Stimulated activated CD8-positive, alpha-beta memory T cell treated with anti-CD3 and anti-CD28 coated beads, Interleukin-4, amount 100 ng/mL, for 48 hours (primary cell): ENCODE measurements around the gene PROC.

Experiments used
- DNase-seq: peaks from one replicate; pipeline ENCODE4 v3.0.0-alpha.2; 2020

The PROC gene

GRCh38 chr2:127463155-127463991 lies 45.1 kb downstream of the PROC start:
- DNase-seq, result no peak

- no peak for DNase-seq
Observed at GRCh38 chr2:127464470-127465257, 46.4 kb downstream of the PROC start.

DNA sequence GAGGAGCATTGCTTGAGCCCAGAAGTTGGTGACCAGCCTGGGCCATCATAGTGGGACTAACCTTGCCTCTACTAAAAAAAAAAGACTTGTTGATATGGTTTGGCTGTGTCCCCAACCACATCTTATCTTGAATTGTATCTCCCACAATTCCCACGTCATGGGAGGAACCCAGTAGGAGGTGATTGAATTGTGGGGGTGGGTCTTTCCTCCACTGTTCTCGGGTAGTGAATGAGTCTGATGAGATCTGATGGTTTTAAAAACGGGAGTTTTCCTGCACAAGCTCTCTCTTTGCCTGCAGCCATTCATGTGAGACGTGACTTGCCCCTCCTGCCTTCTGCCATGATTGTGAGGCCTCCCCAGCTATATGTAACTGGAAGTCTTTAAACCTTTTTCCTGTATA lies 47.0 kb downstream of the PROC start:
- peak; percentile 33 for DNase-seq

DNA sequence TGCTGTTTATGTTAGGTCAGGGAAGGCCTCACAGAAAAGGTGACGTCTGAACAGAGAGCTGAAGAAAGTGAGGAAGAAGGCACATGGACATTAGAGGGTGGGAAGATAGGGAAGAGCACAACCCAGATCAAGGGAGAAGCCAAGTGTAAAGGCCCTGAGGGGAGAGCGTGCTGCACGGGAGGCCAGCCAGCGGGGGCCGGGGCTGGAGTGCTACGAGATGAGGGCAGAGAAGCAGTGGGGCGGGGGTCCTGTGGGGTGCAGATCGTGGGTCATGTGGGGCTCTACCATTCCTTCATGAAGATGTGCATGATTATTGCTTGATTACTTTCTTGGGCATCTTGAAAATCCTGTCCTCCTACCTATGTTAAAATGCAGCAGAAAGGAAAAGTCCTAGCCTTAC lies 50.8 kb downstream of the PROC start:
- DNase-seq, result no peak

DNA sequence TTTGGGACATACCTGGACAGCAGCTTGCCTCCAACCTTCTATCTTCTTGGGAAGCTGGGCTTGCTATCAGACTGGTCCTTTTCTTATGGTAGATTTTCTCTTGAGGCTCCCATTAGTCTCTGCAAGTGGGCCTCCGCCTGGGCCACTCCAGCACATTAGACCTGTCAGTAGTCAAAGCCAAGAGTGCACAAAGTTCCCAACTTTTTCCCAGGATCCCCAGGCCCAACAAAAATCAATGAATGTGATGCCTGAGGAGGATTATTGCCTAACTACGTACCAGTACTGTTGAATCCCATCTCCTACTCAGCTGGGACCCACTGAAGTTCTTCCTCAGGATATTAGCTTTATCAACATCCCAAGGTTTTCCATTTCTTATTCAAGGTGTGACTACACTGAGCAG lies 51.7 kb downstream of the PROC start:
- no peak for DNase-seq

- DNase-seq, result no peak
Observed at GRCh38 chr2:127471286-127471988, 53.2 kb downstream of the PROC start.

- DNase-seq, result no peak
Observed at GRCh38 chr2:127472268-127472667, 54.0 kb downstream of the PROC start.

DNA sequence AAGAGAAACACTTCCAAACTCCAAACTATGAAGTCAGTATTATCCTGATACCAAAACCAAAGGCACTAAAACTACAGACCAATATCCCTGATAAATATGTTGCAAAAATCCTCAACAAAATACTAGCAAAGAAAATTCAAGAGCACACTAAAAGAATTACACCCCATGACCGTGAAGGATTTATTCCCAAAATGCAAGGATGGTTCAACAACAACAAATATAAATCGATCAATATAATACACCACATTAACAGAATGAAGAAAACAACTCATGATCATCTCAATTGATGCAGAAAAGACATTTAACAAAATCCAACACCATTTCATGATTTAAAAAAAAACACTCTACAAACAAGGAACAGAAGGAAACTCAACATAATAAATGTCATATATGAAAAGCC lies 57.6 kb downstream of the PROC start:
- no peak for DNase-seq
